ENCODE measurements around the gene PTPN14. TPM values are rescaled to one million over a fixed set of nuclear protein-coding genes. Genes with fewer than 3 reads are reported as not detected.

The PTPN14 gene
- total RNA-seq, 1 donor from 2014 or later: 1.6 TPM

DNA sequence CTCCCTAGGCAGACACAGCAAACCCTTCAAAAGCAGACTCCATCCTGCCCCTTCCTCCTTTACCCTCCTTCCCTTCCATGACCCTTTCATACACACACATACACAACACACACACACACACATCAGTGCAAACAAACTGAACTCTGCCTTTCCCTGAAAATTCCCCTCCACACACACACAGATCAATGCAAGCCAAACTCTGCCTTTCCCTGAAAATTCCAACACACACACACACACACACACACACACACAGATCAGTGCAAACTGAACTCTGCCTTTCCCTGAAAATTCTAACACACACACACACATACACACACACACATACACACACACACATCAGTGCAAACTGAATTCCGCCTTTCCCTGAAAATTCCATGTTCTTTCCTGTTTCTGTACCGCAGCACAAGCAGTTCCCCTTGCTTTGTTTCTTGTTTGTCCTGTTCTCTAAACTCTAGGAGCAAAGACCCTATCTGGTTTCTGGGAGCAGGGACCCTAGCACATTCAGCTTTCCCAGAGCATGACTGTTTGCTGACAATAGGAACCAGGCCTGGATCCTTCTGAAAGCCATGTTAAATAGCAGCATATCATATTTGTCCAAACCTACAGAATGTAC is 91.0 kb downstream of the PTPN14 start:
- FAIRE-seq (no peak), DNase-seq (ENCODE audit: low spot score in 2 of 2) (no peak)

DNA sequence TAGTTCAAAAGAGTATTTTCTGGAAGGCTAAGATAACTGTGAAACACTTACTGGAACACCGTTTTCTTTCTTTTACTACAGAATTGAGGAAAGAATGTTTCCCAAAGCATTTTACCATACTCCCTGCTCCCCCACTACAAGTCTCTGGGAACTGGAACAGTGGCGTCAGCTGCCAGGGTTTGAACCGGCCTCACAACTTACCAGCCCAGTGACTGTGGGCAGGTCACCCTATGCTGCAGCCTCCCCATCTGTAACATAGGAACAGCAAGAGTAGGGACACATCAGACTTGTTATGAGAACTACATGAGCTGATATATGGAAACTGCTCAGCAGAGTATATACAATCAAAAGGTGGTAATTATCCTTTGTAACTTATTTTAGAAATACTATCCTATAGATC is 91.5 kb downstream of the PTPN14 start:
- DNase-seq (ENCODE audit: low spot score in 2 of 2) (no peak), FAIRE-seq (no peak)

DNA sequence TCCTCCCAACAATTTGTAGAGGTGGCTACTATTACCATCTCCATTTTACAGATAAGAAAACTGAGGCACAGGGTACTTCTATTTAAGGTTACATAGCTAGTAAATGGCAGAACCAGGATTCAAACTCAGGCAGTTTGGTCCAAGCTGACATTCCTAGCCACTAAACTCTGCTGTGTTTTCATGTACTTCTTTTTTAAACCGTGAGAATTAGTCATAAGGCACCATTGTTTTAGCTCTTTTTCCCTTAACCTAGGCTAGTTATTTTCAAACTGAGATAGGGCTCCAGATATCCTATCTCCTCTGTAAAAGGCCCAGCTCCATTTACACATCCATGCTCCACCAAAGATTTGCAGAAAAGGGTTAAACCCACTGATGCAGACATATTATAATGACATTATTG is 92.9 kb downstream of the PTPN14 start:
- DNase-seq (ENCODE audit: low spot score in 2 of 2) (no peak), FAIRE-seq (no peak)

DNA sequence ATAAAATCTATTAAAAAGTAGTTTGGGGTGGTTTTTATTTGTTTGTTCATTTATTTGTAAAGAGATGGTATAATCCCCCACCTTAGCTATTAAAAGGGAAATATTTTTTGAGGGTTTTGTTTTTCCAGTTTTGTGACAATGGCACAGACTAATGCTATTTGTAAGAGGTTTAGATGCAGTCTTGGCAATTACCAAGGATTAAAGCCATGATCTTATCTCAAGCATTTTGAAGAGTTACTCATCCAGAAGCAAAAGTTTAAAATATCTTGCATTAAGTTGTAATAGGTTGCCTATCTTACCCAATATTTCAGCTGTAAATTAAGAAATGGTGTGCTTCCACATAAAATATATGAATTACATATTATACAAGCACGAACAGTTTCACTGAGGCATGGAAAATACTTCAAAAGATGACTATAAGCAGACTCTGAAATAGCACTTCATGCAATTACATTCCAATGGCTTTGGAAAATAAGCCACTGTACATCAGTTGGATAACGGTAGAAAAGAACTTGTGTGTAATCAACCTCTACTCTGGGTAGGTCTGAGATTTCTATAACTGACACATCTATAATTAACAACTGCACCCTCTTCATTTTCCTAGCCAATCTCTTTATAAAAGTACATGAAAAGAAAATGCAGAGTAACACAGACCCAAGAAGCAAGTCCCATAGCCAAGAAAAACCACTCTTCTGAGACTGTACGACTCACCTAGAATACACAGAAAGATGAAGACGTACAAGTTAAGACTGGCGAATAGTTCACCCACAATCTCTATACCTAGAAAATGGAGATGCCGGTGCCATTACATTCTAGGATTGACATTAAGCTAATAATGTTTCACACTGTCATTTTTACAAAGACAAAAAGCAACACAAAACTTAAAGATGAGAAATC is 95.2 kb downstream of the PTPN14 start:
- DNase-seq (ENCODE audit: low spot score in 2 of 2) (no peak), FAIRE-seq (no peak)

DNA sequence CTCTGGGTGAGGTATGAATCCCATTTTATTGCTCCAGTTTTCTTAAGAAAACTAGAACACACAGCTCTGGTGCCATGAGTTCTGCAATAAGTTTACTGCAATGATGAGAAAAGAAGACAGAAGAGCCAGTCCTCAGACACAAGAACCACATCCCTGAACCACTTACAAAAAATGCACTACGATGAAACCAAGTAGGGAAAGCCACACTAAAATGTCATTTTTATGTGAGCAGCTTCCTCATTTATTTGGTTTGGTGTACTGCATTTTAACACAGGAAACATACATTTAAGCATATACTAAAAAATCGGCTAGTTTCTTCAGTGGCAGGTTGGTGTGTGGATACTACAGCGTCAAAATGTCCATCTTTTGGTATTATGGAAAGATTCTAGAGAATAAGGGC is 95.9 kb downstream of the PTPN14 start:
- DNase-seq (ENCODE audit: low spot score in 2 of 2): no peak
- no peak for FAIRE-seq

DNA sequence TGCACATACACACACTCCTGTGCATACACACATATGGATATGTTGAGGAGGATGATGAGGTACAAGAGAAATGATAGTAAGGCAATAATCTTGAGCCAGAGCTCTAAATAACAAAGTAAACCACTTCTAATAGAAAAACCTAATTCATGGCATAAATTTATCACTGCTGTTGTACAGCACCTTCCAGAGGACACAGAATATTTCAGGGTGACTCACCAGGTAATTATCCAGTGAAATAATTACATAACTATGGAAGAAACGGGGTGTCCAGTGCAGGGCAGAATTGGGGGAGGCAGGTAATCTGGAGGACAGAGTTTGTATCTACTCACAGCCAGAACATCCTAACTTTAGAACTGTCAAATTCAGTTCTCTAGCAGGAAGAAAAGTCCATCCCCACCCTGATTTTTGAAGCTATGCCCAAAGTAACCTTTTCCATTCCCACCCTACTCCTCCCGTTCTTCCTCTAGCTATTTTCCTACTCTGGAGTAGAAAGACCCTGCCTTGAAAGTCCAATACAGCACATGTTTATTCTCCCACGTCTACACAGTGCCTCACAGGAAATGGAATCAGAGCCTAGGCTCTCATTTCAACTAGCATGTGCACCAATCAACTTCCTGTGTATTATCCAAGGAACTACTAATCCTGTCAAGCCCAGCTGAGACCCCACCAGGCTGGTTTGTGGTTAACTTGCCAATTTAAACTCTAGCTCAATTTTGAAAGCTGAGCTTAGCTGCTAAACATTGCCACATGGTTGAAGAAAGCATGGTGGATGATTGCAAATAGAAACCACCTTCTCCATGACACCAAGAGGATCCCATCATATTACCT is 96.6 kb downstream of the PTPN14 start:
- no peak for FAIRE-seq
- no peak for DNase-seq (ENCODE audit: low spot score in 2 of 2)

DNA sequence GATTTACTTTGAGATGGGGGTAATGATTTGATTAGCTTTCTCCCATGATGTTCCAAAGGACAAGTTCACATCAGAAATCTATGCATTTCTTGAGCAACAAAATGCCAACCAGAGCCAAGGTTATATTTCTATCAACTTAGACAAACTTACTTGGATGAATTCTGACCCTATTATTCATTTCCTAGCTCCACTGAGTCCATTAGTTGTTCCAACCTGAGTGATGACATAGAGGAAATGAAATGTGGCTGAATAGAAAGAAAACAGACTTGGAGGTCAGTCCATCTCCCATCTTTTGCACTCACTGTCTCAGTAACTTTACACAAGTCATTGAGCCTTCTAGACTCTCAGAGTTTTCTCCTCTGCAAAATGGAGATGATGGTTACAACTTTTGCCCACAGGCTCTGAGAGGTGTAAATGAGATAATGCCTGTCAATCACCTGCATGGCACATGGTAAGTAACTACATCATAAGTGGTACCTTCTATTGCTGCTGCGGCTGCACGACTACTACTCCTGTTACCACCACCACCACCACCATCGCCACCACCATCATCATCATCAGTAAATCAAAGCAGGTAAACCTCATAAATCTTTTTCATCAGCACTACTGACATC is 98.2 kb downstream of the PTPN14 start:
- DNase-seq (ENCODE audit: low spot score in 2 of 2): no peak
- no peak for FAIRE-seq

DNA sequence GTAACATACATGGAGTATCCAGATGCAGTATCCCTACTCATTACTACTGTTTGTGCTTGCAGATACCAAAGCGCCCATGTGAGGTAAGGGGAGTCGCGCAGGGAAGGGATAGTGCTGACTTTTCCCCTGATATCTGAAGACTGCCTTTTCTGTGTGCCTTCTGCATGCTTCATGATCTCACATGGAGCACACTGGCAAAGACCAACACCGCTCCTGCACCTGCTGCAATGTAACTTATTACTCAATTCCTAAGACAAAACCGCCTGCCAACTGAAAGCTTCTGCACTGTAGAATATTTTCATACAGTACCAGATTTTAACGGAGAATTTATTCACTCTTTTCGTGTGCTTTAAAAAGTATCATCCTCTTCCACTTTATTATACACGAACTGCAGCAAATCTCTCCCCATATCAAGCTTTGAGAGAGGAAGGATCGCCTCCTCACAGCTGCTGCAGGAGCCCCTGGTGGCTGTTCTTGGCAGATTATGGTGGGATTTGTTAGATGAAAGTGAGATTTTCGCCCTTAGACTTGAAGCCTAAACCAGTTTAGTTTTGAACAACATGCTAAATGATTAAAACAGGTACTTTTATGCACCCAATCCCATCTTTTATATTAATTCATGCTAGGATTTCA is 99.1 kb downstream of the PTPN14 start:
- no peak for DNase-seq (ENCODE audit: low spot score in 2 of 2)
- FAIRE-seq: no peak

DNA sequence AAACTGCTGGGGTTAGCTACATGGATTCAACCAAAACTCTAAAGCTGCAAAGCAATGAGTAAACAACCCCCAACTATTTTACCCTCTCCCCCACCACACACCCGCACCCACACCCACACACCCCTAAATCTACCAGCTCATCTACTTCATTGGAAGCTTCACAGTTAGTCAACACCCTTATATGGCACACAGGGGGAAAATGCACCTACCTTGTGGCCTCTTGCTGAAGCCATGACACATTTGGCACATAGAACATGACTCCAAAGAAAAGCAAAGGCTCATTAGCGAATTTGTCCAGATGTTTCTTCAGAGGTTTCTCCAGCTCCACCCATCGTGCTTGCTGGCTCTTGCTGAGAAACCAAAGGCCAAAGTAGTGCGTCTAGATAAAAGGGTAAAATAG is 99.8 kb downstream of the PTPN14 start:
- FAIRE-seq: no peak

DNA sequence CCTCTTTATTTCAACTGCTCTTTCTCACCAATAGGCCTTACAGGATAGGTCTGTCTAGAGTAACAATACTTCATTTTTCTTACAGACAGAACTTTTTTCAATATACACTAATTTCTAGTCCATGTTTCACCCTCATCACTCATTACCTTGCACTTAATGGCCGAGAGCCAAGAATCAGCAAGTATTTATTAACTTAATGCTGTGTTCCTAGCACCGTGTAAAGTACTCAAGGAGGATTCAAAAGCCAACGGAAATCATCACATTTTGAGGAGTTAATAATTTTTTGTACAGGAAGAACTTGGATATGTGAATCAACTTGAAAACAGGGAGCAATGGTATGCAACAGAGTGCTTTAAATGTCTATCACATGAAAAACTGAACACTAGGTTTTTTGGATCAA is 102.0 kb downstream of the PTPN14 start:
- FAIRE-seq (no peak), DNase-seq (ENCODE audit: low spot score in 2 of 2) (no peak)

More for the DNA sequence above, 99.8 kb downstream of the PTPN14 start:
- no peak for DNase-seq (ENCODE audit: low spot score in 2 of 2)

DNA sequence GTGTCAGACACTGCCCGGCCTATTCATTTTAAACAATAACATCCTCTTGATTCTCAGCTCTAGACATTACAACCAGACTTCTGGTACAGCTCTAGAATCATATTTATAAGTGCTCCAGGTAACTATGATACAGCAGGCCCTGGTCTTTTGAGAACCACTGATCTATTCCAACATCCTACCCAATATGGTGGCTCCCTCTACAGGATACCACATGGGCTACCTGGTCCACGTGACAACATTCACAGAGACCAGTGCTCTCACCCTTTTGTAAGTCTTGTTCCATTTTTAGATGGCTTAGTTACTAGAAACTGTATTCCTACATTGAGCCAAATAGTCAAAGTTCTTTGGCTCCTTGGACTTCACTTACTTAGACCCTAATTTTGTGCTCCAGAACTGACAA is 102.9 kb downstream of the PTPN14 start:
- FAIRE-seq (no peak), DNase-seq (ENCODE audit: low spot score in 2 of 2) (no peak)

DNA sequence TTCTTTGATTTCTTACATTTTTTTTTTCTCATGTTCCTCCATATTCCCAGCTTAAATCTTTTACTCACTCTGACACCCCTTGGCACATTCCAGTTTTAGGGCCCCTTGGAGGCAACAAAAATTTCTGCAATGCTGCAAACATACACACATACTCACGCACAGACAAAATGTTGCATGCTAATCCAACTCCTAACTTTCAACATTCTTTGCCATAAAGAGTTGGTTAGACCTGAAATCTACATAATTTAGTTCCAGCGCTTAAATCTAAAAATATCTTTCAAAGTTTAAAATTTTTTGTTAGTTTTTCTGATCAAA is 103.9 kb downstream of the PTPN14 start:
- no peak for FAIRE-seq
- no peak for DNase-seq (ENCODE audit: low spot score in 2 of 2)

DNA sequence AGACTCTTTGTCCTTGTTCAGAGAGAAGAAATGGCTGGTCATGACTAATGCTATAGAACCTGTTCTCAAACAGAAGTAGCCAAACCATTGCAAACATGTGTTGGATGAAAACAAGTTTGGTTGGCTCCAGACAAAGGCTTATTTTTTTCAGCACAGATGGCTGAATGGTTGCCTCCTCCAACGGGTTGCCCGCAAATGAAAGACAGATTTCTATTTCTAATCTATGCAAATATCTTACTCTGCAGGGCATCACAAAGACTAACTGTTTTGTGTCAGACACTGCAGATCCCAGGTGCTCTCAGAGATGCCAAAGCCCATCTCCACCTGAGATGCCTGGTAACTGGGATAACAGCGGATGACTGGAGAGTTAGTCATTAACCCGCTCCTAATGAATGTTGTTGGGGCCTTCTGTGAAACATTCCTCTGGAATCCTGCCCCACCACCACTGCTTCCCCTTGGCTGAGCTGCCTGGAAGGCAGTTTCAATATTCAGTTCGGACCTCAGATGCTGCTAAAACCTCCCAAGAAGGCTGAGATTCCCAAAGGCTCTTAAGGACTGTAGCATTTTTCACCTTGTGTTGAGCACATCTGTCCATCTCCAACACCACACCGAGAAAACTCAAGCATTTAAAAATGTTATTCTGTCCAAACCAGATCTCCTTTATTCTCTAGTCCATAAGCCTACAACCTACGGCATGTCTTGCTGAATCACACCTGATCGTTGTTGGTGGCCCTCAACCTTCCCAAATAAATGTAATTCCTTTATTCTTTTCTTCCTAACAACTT is 104.4 kb downstream of the PTPN14 start:
- no peak for FAIRE-seq
- peak in 1 of 2 donors; percentile 10 for DNase-seq (ENCODE audit: low spot score in 2 of 2)

DNA sequence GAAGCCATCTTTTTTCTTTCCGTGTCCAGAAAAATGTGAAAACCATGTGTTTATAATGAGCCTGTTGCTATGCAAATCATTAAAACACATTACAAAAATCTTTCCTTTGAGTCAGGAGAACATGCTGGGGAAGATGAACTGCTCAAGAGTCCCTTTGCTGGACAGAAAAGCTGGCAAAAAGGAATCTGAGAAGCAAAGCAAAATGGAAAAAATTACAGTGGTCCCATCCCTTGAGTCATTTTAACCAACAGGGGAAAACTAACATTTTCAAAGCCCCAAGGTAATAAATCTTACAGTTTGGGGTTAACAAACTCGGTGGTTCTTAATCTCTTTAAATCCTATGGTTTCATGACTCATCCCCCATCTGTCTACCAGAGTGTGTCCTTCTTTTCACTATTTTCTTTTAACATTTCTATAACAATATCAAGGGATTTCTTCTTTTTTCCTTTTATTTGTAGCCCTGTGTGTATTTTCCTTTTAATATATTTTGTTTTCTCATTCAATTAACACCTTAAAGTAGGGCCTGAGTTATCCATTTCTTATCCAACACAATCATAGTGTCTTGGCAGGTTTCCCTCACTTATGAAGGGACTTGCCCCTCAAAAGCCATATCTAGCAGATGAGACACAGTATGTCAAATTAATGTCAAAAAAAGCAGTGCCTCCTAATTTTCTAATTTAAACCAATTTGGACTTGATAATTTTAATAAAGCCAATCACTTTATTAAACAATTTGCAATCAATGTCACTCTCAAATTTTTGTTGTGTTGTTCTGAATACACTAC is 105.4 kb downstream of the PTPN14 start:
- DNase-seq (ENCODE audit: low spot score in 2 of 2) (no peak), FAIRE-seq (no peak)

DNA sequence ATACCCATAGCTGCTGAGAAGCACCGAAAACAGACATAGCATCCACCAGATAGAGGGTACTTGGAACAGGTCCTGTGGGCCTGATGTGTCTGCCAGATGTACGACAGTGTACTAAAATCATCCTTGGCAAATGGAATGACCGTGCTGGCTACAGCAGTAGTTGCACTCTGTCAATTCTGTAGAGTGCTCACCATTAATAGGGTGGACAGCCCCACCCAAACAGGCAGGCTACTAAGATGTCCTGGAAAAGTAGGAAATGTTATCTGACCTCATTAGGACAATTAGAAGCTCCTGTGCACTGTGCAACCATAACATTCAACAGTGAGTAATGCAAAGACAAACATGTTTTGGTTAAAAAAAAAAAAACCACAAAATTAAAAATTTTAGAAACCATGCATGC is 106.2 kb downstream of the PTPN14 start:
- FAIRE-seq: no peak
- no peak for DNase-seq (ENCODE audit: low spot score in 2 of 2)

DNA sequence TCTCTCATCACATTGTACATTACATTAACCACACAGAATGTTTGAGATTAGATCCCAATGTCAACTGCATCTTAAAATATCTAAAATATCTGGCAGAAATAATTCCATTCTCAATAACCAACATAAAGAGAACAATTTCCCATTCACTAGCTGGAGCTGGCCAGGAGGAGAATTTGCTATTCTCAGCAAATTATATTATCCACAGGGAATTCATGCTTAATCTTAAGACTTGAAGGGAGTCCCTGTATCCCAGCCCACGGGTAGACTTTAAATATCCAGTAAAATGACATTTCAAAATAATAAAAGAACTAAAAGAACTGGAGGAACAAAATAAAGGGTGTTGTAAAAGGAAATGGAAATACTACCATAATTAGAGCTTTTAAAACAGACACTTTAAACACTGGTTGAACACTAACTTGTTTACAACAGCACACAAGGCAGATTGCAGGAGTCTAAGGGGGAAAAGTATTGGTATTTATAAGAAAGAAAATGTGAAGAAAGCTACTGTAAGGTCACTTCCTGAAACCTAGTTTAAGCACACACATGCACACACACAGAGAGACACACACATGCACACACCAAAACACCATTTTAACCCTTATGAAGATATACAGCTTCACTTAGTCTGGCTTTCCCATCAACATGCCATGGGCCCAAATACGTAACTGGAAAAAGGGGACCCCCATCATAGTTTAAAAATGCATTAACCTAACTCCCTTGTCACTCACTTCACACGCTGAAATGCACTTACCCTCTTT is 107.0 kb downstream of the PTPN14 start:
- FAIRE-seq: no peak
- no peak for DNase-seq (ENCODE audit: low spot score in 2 of 2)

DNA sequence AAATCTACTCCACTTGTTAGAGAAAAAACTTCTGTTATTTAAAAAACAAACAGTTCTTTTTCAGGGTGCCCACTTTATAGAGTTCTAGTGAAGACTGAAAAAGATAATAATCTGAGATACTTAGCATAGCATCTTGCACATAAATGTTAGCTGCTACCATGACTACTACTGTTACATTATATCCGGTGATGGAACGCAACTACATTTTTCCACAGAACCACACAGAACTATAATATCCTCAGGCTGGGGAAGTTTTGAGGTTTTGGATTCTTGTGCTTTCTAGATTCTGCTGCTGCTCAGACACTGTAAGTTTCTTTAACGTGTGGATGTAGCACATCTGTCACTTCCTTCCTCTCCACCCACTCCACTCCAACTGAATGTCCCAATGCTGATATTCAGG is 110.3 kb downstream of the PTPN14 start:
- no peak for FAIRE-seq
- no peak for DNase-seq (ENCODE audit: low spot score in 2 of 2)
